Renal cortical epithelial cell (primary cell): Measurements from ENCODE around the gene RER1. TPM values are rescaled to one million over a fixed set of nuclear protein-coding genes. Genes with fewer than 3 reads are reported as not detected.

Experiments
- DNase-seq: peaks from one replicate; pipeline ENCODE4 v3.0.0-alpha.2; 2011; ENCODE audit warnings: low read depth
- total RNA-seq: library from RNA; depleted of rRNA; stranded (reverse); fragments of >200 nt; gene quantifications from 2 replicates; pipeline ENCODE4 v1.2.3, GENCODE V29; 2014

RER1 gene
- total RNA-seq, 1 donor from 2014 or later, result 81.8 TPM

DNA sequence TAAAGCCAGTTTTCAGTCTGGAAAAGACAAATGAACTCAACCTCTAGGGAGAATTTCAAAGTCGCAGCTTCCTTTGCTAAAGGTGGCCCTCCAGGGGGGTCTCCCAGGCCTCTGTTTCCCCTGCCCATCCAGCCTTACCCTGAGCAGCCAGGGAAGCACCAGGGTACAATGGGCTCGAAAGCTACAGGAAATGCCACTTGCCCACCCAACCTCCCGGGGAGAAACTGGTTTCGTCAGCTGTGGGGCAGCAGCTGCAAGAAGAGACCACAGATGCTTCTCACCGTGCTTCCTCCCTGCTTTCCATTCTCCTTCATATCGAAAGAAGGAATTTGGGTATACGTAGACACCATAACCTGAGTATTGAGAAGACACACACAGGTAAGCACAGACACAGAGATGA, 2.0 kb upstream of the RER1 start:
- DNase-seq, result no peak

DNA sequence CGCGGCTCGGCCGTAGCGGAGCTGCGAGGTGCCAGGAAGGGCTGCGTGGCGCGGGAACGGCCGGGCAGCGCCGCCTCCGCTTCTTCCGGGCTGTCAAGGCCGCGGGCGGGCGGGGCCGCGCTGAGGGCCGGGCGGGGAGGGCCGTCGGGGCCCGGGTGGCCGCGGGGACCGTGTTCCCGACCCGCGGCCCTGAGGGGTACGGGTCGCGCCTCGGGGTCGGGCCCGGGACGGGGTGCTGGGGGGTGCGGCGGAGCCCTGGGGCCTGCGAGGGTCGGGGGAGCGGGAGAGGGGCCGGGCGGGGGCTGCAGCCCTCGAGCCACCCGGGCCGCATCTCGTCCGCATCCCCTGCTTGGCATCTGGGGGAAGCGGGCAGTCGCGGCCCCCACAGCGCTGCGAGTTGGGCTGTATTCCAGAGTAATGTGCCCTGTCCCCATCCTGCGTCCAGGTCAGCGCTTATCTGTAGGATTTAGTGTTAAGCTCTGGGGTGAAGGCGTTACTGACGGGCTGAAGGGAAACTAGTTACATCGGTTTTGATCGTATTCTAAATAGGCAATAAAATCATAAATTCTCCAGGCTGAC, 379 bp downstream of the RER1 start:
- DNase-seq, result no peak

DNA sequence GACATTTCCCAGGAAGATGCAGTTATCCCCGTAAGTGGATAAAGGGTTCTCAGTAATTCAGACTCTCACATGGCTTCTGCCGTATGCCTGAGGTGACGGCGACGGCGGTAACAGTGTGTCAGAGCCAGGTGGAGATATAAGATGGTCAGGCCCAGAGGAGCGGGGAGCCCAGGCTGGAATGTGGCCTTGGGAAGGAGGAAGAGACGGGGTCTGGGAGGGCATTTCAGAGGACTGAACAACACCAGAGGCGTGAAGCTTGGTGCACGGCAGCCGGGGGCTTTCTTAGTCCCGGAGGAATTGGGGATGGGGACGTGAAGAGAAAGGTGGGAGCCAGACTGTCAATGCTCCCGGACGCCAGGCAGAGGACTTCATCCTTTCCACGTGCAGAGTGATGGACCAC, 1.0 kb downstream of the RER1 start:
- no peak for DNase-seq

DNA sequence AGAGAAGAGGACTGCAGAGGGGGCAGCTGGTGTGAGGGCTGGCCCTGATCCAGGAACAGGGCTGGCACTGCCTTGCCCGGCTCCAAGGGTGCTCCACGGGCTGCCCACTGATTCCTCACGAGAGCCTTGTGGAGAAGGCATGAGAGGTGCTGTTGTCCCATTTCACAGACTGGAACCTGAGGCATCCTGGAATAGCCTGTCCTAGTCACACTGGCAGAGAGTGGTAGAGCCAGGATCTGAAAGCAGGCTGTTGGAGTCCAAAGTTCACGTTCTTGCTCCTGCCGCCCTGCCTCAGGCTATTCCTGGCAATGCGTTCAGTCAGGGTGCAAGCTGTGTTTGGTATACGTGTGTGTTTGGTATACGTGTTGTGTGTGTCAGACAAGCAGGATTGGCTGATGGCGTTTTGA, 1.8 kb downstream of the RER1 start:
- no peak for DNase-seq

DNA sequence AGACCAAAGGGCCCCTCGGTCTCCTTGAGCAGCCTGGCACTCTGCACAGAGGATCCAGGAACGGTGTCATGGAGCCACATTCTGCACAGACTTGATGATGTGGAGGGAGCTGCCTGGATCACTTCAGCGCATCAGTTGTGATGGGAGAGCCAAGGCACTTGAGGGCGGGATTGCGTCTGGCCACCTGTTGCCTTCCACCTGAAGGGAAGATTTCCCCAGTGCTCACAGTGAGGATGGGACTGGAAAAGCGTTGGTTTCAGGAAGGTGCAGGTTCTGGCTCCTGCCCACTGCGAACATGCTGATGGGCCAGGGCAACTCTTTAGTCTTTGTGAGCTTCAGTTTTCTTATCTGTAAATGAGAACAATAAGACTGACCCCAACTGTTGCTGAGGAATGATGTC, 2.6 kb downstream of the RER1 start:
- DNase-seq, result no peak

DNA sequence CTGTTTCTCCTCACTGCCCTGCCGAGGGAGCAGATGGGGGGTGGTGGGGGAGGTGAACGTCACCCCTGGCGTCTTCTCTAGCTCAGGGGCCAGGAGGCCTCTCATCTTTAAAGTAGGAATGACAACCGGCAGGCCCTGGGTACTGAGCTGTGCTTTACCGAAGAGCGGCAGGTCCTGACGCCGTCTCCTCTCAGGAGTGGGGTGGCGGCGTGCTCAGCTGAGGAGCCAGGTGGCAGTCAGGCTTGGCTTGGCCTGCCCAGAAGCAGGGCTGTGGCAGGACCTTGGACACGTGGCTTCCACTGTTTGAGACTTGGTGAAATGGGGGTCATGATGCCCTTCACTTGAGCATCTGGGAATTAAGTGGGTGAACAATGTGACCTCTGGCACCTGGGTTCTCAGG, 3.1 kb downstream of the RER1 start:
- no peak for DNase-seq

DNA sequence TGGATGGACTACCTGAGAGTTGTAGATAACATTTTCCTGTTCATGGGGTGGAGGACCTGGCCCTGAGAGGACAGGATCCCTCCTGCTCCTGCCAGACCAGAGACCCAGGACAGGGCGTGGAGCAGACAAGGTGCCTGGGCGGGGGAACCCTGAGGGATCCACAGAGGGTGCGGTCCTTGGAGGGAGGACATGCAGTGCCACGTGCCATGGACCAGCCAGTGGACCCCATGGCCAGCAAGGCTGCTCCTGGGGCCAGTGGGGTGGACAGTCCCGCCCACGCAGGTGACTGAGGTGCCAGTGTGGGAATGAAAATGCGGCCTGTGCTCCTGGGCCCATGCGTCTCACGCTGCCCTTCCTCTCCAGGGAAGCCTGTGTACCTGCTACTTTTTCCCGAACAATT, 3.6 kb downstream of the RER1 start:
- no peak for DNase-seq

DNA sequence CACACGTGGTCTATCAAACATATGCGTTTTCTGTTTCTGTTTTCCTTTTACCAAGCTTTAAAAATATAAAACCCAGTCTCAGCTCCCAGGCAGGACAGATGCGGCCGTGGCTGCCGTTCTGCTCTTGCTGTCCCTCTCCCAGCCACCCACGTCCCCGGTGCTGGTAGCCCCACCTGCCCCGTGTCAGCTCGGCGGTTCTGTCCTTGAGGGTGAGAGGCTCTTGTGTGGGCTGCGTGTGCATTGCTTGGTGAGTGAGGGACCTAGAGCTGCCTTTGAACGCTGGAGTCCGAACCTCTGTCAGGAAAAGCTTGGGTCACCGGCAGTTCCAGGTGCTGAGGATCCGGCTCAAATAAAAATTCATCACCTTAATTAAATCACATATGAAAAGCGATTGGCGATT, 4.4 kb downstream of the RER1 start:
- no peak for DNase-seq

DNA sequence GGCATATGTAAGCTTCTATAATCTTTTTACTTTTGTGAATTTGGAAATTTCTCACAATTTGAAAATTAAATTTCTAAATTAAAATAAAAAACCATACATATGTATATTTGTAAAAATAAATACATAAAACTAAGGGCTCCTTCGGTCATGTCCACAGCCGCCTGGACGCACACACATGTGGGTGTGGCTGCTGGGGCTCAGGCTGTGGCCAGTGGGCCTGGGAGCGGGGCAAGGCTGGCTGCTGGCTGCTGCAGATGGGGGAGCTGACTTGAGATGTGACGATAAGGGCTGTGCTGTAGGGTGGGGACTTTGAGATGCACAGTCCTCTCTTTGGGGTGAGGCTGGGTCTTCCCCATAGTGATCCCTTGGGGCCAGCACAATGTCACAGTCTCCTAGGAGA, 4.8 kb downstream of the RER1 start:
- no peak for DNase-seq

DNA sequence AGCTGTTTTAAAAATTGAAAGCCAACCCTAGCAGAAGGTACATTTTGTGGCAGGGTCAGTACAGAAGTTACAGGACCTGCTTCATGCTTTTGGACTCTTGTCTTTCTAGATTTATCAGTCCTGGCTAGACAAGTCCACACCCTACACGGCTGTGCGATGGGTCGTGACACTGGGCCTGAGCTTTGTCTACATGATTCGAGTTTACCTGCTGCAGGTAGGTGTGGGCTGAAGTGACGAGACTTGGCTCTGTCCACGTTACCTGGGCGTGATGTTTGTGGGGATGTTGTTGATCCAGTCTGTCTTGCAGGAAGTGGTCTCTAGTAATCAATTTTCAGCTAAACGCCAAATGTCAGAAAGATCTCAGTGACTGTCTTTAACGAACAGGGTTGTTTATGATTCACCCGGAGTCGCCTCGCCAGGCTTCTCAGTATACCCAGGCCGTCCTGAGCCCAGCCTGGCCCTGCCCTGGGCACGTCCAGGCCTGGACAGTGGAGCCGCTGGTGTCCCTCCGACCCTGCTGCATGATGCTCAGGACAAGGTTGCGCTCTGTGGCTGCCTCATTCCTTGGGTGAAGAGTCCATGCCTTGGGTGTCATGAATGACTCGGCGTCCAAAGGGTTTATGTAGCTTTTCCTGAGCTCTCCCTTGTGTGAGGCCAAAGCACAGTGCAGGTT, 5.5 kb downstream of the RER1 start:
- DNase-seq, result no peak

DNA sequence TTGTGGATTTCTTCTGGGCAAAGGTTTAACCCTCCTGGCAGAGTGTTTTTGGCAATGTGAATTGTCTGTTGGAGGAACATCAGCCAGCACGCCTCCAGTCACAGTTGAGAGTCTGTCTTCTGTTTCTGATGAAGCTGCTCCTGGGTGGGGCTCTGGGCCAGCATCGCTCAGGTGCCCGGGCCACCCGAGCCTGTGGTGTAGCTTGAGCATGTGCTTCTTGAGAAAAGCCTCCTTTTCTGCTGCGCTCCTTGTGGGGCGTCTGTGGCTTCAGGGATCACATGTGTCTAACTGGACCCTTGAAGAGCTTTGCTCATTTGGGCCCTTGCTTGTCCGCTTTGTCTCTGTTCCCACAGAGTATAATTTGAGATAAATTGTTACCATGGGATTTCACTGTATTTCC, 7.2 kb downstream of the RER1 start:
- no peak for DNase-seq

DNA sequence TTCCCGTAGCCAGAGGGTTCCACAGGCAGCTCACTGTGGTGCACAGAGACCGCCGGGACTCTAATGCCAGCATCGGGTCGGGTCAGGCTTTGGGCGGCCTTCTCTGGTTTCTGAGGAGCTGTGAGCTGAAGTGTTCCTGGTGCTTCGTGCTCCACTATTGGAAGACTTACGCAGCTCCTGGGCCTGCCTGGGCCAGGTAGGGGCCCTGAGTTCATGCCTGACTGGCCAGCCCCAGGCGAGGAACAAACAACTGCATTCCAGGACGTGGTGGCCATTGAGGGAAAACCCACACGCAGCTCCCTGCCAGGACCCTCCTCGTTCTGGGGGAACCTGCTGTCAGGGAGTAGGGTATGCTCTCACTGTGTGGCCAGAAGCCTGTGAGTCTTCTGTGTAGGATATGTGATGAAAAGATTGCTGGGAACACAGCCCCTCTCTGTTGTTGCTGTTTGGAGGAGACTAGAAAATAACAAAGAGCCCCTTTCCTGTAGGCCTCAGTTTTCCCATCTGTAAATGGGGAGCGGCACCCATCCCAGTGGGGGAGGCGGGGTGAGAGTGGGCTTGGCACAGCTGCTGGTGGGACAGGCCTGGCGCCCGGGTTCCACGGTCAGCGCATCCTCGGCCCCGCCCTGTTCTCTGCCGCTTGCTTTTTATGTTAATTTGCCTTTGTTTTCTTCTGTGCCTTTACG, 8.4 kb downstream of the RER1 start:
- DNase-seq, result peak; percentile 63

DNA sequence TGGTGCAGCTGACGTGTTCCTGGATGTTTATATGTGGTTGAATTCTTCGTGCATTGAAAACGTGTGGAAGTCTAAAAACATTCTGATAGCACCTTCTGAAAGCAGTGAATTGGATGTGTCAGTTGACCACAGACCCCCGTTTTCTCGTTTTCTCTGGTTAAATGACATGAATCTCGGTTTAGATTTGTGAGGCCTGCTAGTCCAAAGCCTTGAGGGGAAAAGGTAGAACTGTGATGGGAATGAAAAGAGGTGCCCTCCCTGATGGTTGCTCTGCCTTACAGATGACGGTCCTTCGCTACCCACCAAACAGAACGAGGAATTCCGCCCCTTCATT, 8.9 kb downstream of the RER1 start:
- peak; percentile 33 for DNase-seq

DNA sequence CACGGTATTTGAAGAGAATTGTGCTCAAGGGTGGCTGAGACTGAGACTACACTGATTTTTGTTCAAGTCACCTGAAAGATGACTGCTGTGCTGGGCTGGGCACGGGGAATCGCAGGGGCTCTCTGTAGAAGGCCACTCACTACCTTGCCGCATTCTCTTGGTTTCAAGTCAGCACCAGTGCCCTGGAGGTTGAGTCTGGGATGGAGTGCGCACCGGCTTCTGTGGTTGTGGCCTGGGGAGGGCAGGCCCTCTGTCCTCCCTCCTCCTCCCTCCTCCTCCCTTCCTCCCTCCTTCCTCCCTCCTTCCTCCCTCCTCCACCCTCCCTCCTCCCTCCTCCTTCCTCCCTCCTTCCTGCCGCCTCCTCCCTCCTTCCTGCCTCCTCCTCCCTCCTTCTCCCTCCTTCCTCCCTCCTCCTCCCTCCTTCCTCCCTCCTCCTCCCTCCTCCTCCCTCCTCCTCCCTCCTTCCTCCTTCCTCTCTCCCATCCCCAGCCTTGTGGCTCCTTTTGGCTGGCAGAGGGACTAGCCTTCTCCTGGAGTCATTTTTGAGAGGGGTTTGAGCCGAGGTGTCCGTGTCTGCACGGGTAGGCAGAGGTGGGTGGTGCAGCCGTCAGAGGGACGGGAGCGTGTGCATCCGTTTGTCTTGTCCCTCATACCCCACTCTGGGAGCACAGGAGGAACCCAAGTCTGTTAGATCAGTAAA, 9.5 kb downstream of the RER1 start:
- no peak for DNase-seq

DNA sequence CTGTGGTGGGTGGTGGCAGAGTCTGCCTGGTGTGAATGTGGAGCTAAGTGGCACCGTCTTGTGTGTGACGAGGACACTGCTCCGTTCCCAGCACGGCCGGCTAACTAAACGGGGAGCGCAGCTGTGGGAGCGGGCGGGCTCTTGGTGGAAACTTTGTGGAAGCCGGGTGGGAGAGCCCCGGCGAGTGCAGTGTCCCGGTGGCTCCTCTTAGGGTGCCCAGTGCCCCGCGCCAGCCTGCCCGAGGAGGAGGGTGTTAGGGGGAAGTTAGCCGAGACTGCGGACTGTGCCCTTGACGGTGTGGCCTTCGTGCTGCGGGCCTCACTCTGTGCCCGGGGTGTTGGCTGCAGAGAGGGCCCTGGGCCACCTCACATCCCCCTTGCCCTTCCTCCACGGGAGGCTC, 10.8 kb downstream of the RER1 start:
- no peak for DNase-seq

DNA sequence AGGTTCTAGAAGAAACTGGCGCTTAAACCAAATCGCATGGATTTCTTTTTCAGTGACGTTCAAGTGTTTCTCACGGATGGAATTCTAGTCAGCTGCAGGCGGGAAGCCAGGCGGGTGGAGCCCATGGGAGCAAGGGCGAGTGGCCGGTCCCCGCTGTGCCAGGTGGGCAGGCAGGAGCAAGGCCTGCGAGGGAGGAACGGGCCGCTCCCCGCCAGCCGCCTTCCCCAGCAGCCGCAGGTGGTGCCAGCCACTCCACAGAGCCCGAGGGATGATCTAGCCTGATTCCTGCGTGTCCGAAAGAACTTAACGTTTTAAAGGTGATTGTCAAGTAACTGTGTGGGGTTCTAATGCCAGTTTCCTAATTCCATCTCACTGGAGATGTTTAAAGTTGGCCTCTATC, 11.6 kb downstream of the RER1 start:
- no peak for DNase-seq

DNA sequence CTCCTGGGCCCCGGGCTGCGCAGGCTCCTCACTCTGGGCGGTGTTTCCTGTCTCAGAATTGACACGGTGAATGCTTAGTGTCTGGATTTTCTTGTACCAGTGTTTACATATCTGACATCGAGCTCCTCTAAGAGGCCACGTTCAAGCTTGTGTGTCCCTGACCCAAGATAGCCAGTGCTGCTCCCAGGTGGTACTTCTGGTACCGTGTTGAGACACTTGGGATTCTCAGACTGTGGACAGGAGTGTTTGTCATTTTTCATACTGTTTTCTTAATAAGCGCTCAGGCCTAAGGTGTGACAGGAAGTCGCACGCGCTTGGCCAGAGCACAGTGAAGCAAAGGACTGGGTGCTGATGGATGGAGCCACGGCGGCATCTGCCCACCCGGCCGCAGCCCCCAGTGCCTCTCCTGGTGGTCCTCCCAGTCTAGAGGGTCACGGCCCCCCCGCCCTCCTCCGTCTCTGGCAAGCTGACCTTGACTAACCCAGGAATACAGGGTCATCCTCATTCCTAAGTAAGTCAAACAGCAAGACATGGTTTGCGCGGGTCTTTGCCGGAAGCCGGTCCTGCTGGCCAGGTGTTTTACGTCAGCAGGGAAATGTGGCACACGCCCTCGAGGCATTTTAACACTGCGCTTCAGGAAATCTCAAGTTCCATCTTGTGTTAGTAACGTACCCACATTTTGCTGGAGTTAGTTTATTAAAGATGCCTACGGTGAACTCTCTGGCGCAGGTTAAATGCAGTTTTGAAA, 12.7 kb downstream of the RER1 start:
- no peak for DNase-seq

DNA sequence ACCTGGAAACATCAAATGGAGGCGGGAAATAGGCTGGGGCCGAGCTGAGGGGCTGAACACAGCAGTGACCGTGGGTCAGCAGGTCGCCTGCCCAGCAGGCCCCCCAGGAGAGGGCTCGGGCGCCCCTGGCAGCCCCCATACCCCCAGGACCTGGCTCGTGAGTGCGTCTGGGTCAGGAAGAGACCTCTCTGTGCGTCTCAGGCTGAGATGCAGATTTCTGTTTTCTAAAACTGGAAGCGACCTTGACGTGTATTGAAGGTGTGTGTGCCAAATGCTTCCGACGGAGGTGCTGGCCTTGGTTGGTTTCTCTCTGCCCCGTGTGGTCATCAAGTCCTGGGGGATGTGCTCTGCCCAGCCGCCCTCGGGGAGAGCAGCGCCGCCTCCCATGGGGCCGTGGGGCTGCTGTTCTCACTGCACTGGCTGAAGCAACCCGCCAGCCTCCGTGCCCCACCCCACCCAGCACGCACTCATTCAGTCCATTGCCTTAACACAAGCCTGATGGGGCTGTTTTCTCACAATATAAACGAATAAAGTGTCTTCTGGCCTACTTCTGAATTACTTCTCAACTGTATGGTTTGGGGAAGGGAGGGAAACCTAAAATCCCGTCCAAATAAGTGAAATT, 13.4 kb downstream of the RER1 start:
- no peak for DNase-seq

DNA sequence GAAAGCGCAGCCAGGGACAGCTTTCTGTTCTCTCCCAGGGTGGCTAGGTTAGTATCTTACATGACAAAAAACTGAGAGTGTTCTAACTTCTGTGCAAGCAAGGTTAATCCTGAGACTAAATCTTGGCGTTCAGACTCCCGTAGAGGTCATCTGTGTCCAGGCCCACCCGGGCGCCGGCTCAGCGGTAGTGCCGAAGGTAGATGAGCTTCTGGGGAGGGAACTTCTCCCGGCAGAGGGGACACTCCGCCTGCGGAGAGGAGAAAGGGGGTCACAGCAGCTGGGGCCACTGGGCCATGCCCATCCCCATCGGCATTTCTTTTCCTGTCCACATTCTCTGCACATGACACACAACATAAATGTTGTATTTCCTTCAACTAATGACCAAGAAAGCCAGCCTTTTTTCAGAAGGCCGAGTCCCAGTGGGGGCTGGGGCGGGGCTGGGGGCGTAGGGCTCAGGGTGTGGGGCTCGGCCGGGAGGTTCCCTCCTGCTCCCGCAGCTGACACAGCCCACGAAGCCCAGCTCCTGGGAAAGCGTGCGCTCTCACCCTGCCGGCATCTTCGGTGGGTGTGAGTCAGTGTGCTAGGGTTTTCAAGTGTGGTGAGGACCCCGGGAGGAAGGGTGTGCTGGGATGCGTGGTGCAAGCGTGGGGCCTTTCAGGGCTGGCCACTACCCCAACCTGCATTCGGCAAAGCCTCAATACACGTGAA, 14.1 kb downstream of the RER1 start:
- no peak for DNase-seq

DNA sequence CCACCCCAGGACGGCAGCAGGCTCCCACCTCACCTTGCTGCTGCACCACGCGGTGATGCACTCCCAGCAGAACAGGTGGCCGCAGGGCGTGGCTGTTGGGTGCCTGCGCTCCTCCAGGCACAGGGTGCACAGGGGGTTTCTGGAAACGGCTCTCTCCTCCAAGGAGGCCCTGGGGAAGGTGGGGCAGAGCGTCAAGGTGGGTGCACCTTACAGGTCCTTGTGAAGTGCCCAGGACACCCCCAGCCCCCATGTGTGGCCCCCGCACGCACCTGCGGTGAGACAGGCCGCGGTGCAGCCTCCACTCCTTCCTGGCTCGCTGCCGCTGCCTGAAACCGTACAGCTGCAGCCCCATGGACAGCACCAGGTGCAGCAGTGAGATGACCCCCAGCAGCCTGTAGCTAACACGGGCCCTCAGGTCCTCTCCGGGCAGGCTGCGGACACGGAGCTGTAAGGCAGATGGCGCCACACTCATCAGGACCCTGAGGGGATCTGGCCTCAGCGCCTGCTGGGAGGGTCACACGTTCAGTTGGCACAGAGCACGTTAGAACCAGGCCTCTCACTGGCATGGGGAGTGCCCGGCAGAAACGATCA, 14.9 kb downstream of the RER1 start:
- no peak for DNase-seq
